ENCODE data around the gene TMEM50B.

DNA sequence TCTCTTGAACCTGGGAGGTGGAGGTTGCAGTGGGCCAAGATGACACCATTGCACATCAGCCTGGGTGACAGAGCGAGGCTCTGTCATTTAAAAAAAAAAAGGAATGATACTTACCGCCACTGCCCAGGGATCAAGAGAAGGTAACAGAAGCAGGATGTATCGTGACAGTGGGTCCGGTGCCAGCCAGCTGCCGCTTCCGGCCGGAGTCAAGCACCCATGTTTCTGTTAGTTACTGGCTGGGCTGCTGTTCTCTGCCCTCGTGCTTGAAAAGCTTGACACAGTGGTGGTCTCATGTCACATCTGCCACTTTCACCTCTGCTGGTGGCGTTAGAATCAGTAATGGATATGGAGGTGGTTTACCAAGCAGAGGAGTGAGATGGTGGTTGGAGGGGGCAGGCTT, 55.6 kb downstream of the TMEM50B start:
- no peak for TF ChIP-seq ESRRG (CRISPR knock-in tag; IDR thresholded peaks at IDR 0.05)
- TF ChIP-seq ARNTL (CRISPR knock-in tag; IDR thresholded peaks at IDR 0.05; ENCODE audit: borderline replicate concordance, low read depth) = no peak
- no peak for TF ChIP-seq SNAI2 (CRISPR knock-in tag; IDR thresholded peaks at IDR 0.05)
- TF ChIP-seq, protein P1, sequence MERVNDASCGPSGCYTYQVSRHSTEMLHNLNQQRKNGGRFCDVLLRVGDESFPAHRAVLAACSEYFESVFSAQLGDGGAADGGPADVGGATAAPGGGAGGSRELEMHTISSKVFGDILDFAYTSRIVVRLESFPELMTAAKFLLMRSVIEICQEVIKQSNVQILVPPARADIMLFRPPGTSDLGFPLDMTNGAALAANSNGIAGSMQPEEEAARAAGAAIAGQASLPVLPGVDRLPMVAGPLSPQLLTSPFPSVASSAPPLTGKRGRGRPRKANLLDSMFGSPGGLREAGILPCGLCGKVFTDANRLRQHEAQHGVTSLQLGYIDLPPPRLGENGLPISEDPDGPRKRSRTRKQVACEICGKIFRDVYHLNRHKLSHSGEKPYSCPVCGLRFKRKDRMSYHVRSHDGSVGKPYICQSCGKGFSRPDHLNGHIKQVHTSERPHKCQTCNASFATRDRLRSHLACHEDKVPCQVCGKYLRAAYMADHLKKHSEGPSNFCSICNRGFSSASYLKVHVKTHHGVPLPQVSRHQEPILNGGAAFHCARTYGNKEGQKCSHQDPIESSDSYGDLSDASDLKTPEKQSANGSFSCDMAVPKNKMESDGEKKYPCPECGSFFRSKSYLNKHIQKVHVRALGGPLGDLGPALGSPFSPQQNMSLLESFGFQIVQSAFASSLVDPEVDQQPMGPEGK (CRISPR knock-in tag; IDR thresholded peaks at IDR 0.05; ENCODE audit: borderline replicate concordance) = no peak
- TF ChIP-seq ZNF565 (CRISPR knock-in tag; conservative IDR thresholded peaks at IDR 0.05; ENCODE audit: low read depth) = no peak
- TF ChIP-seq TCF4 (CRISPR knock-in tag; IDR thresholded peaks at IDR 0.05; ENCODE audit: borderline replicate concordance) = no peak
- TF ChIP-seq ZC3H10 (CRISPR knock-in tag; IDR thresholded peaks at IDR 0.05) = no peak
- no peak for TF ChIP-seq TOX (CRISPR knock-in tag; IDR thresholded peaks at IDR 0.05; ENCODE audit: borderline replicate concordance)
- TF ChIP-seq BACH2 (CRISPR knock-in tag; IDR thresholded peaks at IDR 0.05; ENCODE audit: borderline replicate concordance) = no peak
